H1 (cell line): ENCODE measurements around the gene SMIM33.

Experiments
- EZH2 ChIP-seq: fragments of 200-600 bp; sonication (generic); IDR thresholded peaks from 2 replicates; pipeline ENCODE4 v1.7.1; 2012; ENCODE audit warnings: low read depth, mild to moderate bottlenecking, moderate library complexity, low read length, inconsistent platforms; ENCODE audit not compliant: severe bottlenecking
- GTF2F1 ChIP-seq: IDR thresholded peaks from 2 replicates; pipeline ENCODE4 v1.6.1; 2012; ENCODE audit warnings: low read depth, low read length, improper control_type of control experiment, borderline replicate concordance
- JUND ChIP-seq: IDR thresholded peaks from 2 replicates; pipeline ENCODE4 v1.6.1; 2011; ENCODE audit warnings: mild to moderate bottlenecking, improper control_type of control experiment, low read length
- POLR2A ChIP-seq, 2 experiments: IDR thresholded peaks; 1 replicate in 1 of 2; 2 replicates in 1 of 2; pipeline ENCODE4 v1.6.1; 2011; ENCODE audit warnings: low read depth in 2 of 2, low read length in 2 of 2, mild to moderate bottlenecking in 2 of 2; ENCODE audit errors: control extremely low read depth in 1 of 2
- POU5F1 ChIP-seq: IDR thresholded peaks from 2 replicates; pipeline ENCODE4 v1.6.1; 2011; ENCODE audit warnings: low read depth, mild to moderate bottlenecking, low read length, moderate library complexity
- SUZ12 ChIP-seq: fragments of 200-600 bp; sonication (generic); IDR thresholded peaks from 2 replicates; pipeline ENCODE4 v1.6.1; 2012; ENCODE audit warnings: mild to moderate bottlenecking, inconsistent platforms, low read length, moderate library complexity, mixed read lengths
- TF ChIP-seq, protein P1 (sequence below), 3 experiments: IDR thresholded peaks; 1 replicate in 2 of 3; 2 replicates in 1 of 3; pipeline versions ENCODE4 v1.5.1 to v1.6.1; 2011; ENCODE audit warnings: low read length in 3 of 3, mild to moderate bottlenecking in 3 of 3, inconsistent platforms in 2 of 3, low read depth in 1 of 3, moderate library complexity in 1 of 3; ENCODE audit not compliant: insufficient read depth in 1 of 3; ENCODE audit errors: control extremely low read depth in 1 of 3

- TF ChIP-seq JUND (no peak), SUZ12 (no peak), POU5F1 (no peak), POLR2A (IDR thresholded peaks at IDR 0.05; ENCODE audit: control extremely low read depth in 1 of 2, low read depth in 2 of 2, low read length in 2 of 2) (no peak), EZH2 (no peak), GTF2F1 (no peak)
- TF ChIP-seq, protein P1, sequence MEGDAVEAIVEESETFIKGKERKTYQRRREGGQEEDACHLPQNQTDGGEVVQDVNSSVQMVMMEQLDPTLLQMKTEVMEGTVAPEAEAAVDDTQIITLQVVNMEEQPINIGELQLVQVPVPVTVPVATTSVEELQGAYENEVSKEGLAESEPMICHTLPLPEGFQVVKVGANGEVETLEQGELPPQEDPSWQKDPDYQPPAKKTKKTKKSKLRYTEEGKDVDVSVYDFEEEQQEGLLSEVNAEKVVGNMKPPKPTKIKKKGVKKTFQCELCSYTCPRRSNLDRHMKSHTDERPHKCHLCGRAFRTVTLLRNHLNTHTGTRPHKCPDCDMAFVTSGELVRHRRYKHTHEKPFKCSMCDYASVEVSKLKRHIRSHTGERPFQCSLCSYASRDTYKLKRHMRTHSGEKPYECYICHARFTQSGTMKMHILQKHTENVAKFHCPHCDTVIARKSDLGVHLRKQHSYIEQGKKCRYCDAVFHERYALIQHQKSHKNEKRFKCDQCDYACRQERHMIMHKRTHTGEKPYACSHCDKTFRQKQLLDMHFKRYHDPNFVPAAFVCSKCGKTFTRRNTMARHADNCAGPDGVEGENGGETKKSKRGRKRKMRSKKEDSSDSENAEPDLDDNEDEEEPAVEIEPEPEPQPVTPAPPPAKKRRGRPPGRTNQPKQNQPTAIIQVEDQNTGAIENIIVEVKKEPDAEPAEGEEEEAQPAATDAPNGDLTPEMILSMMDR (IDR thresholded peaks at IDR 0.05; ENCODE audit: control extremely low read depth in 1 of 3, insufficient read depth in 1 of 3, low read depth in 1 of 3, low read length in 3 of 3) = no peak
These were observed 9.6 kb upstream of the SMIM33 start for GRCh38 chr5:139461176-139461575.
